Stimulated activated CD4-positive, alpha-beta T cell treated with anti-CD3 and anti-CD28 coated beads, Interleukin-4, amount 100 ng/mL, for 1 hour (primary cell): Measurements from ENCODE around the gene ZBTB22.

ENCODE experiments used
- DNase-seq: peaks from one replicate; pipeline ENCODE4 v3.0.0-alpha.2; 2020

Gene ZBTB22

GRCh38 chr6:33323623-33323948 lies 6.0 kb upstream of the ZBTB22 start:
- DNase-seq = no peak

GRCh38 chr6:33321227-33321626 lies 3.7 kb upstream of the ZBTB22 start:
- DNase-seq = no peak

GRCh38 chr6:33320315-33321181 lies 3.0 kb upstream of the ZBTB22 start:
- no peak for DNase-seq

- no peak for DNase-seq
Observed at GRCh38 chr6:33319939-33320314, 2.4 kb upstream of the ZBTB22 start.

GRCh38 chr6:33318426-33319073 lies 1.0 kb upstream of the ZBTB22 start:
- no peak for DNase-seq

- DNase-seq = no peak
Observed at GRCh38 chr6:33317419-33317668, 200 bp downstream of the ZBTB22 start.

- DNase-seq = no peak
Observed at GRCh38 chr6:33316603-33317418, 733 bp downstream of the ZBTB22 start.

GRCh38 chr6:33315793-33316602 lies 1.5 kb downstream of the ZBTB22 start:
- DNase-seq = no peak

- DNase-seq = no peak
Observed at GRCh38 chr6:33314943-33315792, 2.4 kb downstream of the ZBTB22 start.

GRCh38 chr6:33314515-33314942 lies 3.0 kb downstream of the ZBTB22 start:
- peak; percentile 67 for DNase-seq

GRCh38 chr6:33313709-33314514 lies 3.6 kb downstream of the ZBTB22 start, which contains the start of gene TAPBP:
TSS of gene TAPBP (minus strand) at chr6:33314078. CDS start at chr6:33314041, 37 bp downstream.
- peak; percentile 83 for DNase-seq

GRCh38 chr6:33313105-33313708 lies 4.3 kb downstream of the ZBTB22 start:
- DNase-seq = peak; percentile 65

- peak; percentile 82 for DNase-seq
Observed at GRCh38 chr6:33312361-33313104, 5.0 kb downstream of the ZBTB22 start.

GRCh38 chr6:33306356-33306755 lies 11.2 kb downstream of the ZBTB22 start:
- no peak for DNase-seq

- no peak for DNase-seq
Observed at GRCh38 chr6:33305052-33305451, 12.5 kb downstream of the ZBTB22 start.

GRCh38 chr6:33304216-33304615 lies 13.3 kb downstream of the ZBTB22 start:
- DNase-seq = no peak

GRCh38 chr6:33301877-33302276 lies 15.7 kb downstream of the ZBTB22 start:
- DNase-seq = no peak

GRCh38 chr6:33299237-33299944 lies 18.2 kb downstream of the ZBTB22 start:
- peak; percentile 94 for DNase-seq

GRCh38 chr6:33298773-33299236 lies 18.7 kb downstream of the ZBTB22 start, which contains the start of gene RGL2:
TSS of gene RGL2 (minus strand) at chr6:33298942. CDS start at chr6:33298610, 332 bp downstream.
- DNase-seq = peak; percentile 62
